HG03159 (cell line): ENCODE results near the gene POP5.

Experiments used
- ATAC-seq: cut with Tn5 transposase; IDR thresholded peaks from one replicate; pipeline ENCODE4 v1.9.1; 2021; ENCODE audit warnings: mild to moderate bottlenecking, moderate library complexity; ENCODE audit not compliant: unreplicated experiment

The POP5 gene

DNA sequence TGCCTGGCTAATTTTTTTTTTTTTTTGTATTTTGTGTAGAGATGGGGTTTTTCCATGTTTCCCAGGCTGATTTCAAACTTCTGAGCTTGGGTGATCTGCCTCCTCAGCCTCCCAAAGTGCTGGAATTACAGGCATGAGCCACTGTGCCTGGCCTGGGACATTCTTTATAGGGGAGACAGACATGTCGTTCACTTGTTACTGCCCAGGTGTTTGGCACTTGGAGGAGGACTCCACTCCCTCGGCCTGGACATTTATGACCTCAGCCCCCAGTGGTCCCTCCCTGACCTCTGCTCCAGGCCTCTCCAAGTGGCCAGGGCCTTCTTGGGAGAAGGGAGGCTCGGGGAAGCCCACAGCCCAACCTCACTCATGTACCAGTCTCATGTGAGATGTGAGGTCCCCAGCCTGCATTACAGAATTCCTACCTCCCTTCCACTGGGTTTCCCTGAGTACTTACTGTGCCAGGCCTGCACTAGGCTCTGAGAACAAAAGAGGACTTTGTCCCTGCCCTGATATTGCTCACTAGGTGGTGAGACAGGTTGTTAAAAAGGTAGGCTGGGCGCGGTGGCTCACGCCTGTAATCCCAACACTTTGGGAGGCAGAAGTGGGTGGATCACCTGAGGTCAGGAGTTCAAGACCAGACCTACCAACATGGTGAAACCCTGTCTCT is 9.7 kb upstream of the POP5 start:
- ATAC-seq: no peak

DNA sequence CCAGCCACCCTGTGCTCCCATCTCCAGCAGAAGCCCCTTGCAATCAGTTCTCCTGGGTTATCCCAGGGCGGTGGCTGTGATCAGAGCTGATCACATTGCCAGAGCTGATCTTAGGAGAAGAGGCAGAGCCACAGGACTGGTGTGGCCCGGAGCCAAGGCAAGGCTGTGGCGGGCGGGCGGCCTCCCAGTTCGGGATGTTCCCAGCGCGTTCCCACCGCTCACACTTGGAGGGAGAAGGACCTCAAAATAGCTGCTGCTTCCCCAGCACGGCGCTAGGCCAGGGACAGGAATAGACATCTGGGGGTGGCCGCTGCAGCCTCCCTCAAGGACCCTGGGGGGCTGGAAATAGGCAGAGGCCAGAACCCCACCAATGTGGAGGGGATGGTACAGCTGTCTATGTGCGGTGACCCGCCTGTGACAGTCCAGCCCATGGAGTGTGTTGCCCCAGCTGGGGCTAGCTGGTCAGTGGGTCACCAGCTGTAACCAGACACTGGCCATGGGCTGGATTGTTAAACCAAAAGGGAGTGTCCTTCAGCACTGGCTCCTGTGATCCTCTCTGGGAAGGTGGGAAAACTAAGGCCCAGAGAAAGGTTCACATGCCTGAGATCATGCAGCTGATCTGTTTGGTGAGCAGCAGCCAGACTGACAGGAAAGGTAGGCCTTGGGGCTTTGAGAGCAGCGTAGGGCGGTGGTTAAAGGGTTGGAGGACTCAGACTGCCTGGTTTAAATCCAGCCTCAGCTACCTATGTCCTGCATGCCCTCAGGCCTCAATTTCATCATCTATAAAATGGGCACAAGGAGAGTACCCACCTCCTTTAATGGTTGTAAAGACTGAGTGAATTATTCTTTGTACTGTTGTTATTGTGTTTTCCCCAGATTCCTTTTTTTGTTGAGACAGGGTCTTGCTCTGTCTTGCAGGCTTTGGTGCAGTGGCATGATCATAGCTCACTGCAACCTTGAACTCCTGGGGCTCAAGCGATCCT is 8.0 kb upstream of the POP5 start:
- no peak for ATAC-seq

DNA sequence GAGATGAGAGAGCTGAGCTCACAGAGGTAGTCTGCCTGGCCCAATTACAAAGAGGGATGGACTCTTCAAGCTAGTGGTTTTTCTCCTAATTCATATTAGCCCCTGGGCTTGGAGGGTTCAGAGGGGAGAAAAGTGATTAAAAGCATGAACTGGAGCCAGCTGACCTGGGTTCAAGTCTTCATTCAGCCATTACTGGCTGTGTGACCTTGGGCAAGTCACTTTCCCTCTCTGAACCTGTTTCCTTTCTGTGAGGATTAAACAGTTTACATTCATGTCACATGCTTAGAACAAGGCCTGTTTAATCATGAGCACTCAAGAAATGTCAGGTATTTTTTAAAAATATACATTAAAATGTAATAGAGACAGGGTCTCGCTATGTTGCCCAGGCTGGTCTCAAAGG is 7.2 kb upstream of the POP5 start:
- no peak for ATAC-seq

GRCh38 chr12:120586860-120587259 is 5.7 kb upstream of the POP5 start:
- ATAC-seq: no peak

DNA sequence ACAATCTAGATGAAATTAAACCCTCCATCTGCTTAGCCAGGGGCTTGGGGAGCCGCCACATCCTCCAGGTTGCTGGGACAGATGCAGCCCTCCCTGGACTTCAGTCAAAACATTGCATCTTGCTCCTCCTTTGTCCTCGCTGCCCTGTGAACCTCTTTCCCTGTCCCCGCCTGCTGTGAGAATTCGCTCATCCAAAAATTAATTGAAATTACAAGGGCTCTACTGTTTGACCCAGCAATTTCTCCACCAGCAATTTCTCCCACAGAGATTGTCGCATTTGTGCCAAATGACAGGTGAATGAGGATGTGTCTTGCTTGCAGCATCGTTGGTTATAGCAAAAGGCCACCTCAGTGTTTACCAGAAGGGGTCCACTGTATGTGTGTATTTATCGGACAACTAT is 5.0 kb upstream of the POP5 start:
- ATAC-seq: no peak

GRCh38 chr12:120584343-120585149 is 3.3 kb upstream of the POP5 start:
- ATAC-seq: no peak

GRCh38 chr12:120583478-120584030 is 2.4 kb upstream of the POP5 start:
- no peak for ATAC-seq

GRCh38 chr12:120581998-120582397 is 796 bp upstream of the POP5 start:
- ATAC-seq: no peak

DNA sequence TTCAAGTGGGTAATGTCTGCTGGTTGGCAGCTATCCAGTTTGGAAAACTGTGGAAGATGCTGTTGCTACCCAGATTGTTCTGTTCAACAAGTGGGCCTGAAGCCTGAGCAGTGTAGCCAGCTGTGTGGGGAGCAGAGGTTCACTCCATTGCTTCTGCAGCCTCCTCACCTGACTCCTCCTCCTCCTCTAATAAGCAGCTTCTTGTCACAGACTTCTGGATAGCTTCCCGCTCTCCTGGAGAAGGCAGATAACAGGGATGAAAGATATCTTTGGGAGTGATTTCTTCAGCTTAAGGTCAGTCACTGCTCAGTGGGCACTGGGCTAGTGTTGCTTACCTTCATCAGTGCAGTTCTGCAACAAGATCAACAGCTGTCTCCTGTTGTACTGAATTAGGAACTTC is 2.0 kb downstream of the POP5 start:
- ATAC-seq: no peak

DNA sequence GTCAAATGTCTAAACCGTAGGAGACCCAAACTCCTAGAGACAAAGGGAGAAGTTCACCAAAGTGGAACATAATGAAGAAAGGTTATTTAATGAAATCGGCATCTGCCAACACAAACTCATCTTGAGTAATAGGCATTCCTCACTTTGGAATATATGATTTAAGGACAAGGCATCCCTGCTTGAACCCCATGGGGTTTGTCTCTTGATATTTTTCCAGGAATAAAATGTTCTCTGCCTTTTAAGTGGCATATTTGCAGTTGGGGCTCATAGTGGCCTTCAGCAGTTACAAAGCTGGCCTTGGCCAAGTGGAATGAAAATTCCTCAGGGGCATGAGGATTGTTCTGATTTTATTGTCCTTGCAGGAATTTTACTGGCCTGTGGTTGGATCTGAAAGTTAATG is 7.1 kb downstream of the POP5 start:
- ATAC-seq: no peak

- ATAC-seq: no peak
These were observed 7.6 kb downstream of the POP5 start for GRCh38 chr12:120573560-120573959.

DNA sequence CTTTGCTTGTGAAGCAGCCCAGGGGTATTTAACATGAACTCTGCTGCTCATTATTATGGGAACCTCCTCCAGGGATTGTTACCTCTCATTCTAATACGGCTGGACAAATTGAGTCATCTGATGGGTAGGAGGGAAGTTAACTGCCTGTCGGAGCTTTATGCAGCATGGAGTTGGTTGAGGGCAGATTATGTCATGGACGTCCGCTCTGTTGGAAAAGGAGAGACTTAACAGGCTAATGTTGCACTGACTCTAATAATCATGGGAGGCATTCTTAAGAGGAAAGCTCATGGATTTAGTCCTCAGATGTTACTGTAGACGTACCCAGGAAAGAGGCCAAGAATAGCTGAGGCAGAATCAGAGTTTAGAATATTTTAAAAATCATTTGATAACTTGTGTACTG is 9.9 kb downstream of the POP5 start:
- ATAC-seq: no peak

GRCh38 chr12:120563495-120563894 is 17.7 kb downstream of the POP5 start:
- no peak for ATAC-seq

DNA sequence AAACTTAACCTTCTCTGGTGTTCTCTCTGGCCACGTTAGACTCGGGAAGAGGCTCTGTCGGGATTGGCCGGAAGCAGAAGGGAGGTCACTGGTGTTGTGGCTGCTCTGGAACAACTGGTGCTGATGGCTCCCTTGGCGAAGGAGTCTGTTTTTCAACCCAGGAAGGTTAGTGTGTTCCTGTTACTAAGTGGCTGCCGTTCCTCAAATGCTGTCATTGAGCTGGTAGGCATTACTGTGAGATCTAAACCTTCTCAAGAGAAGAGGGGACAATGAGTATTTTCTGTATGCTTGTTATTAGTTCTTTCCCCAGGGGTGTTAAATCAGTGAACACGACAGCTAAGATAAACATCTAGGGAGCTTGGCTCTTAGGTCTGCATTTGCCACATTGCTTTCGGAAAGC is 18.3 kb downstream of the POP5 start:
- ATAC-seq: no peak

GRCh38 chr12:120557589-120557988 is 23.6 kb downstream of the POP5 start:
- no peak for ATAC-seq

- ATAC-seq: no peak
These were observed 26.5 kb downstream of the POP5 start for GRCh38 chr12:120554678-120555077.

GRCh38 chr12:120546050-120546386 is 35.2 kb downstream of the POP5 start:
- no peak for ATAC-seq

- no peak for ATAC-seq
These were observed 36.5 kb downstream of the POP5 start for GRCh38 chr12:120544691-120545090.

- ATAC-seq: no peak
These were observed 39.0 kb downstream of the POP5 start for GRCh38 chr12:120542166-120542565.

GRCh38 chr12:120540445-120540844 is 40.8 kb downstream of the POP5 start:
- ATAC-seq: no peak

DNA sequence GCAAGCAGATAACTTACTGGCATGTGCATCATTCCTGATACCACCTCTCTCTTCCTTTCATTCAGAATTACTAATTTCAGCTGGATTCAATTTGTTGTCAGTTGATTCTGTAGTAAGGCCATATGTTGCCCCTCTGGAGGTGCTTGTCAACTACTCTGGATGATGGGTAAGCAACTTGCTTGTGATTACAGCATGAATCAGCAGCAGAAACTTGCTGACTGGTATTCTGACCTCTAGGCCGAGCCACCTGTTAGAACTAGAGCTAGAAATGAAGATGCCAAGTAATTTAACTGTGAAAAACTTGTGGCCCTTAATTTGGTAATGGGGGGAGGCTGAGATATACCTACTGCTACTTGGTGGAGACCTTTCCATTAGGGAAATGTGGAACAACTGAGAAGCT is 41.9 kb downstream of the POP5 start:
- ATAC-seq: no peak
